ENCODE data around the gene ENPP4. TPM values are rescaled to one million over a fixed set of nuclear protein-coding genes. Genes with fewer than 3 reads are reported as not detected.
"Not testable (repeated sequence)": the region's sequence is repeated elsewhere in the genome, so short reads cannot be mapped to it uniquely, and the experiment has no call there.

ENPP4 gene
- polyA plus RNA-seq, 1 donor from 2014 or later, result 24.0 TPM

DNA sequence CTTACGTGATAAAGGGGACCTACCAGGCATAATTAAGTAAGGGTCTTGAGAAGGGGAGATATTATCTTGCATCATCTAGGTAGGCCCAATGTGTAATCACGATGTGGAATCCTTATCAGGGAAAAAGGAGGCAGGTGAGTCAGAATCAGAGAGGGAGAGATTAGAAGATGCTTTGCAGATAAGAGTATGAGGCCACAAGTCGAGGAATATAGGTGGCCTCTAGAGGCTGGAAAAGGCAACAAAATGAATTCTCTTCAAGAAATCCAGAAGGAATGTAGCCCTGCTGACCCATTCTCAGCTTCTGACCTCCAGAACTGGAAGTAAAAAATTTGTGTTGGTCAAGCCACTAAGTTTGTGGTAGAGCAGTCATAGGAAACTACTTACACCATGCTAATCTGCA lies 11.0 kb upstream of the ENPP4 start:
- Histone ChIP-seq H2AFZ (ENCODE audit: low read depth, low read length) (no peak overlapping the region), H3K4me2 (ENCODE audit: low read length) (no peak overlapping the region), H4K20me1 (ENCODE audit: insufficient read depth) (no peaks in the 10 kb centered on the region), H3K79me2 (replicated peaks; ENCODE audit: insufficient read depth, low read length) (no peaks in the 10 kb centered on the region), H3F3A (ENCODE audit: insufficient read depth, low read length, poor library complexity, severe bottlenecking) (no peaks in the 10 kb centered on the region), H3K9ac (ENCODE audit: low read length) (no peak overlapping the region), H3K4me3 (ENCODE audit: low read length) (no peak overlapping the region), H3K27ac (ENCODE audit: low read length) (no peak overlapping the region), H3K27me3 (ENCODE audit: insufficient read depth, low read depth, low read length) (no peaks in the 10 kb centered on the region), H3K36me3 (ENCODE audit: insufficient read depth, low read length) (no peaks in the 10 kb centered on the region), H3K9me3 (ENCODE audit: low read length) (no peaks in the 10 kb centered on the region), H3K9me2 (ENCODE audit: insufficient read depth, low read length) (no peaks in the 10 kb centered on the region)
- no peak for TF ChIP-seq MXI1 (conservative IDR thresholded peaks at IDR 0.05; ENCODE audit: poor library complexity, severe bottlenecking)
- no peak for TF ChIP-seq EZH2 (IDR thresholded peaks at IDR 0.05; ENCODE audit: borderline replicate concordance, insufficient read depth, low read length, poor library complexity, severe bottlenecking)
- TF ChIP-seq EP300 (conservative IDR thresholded peaks at IDR 0.05; ENCODE audit: poor library complexity, severe bottlenecking), result no peak
- no peak for TF ChIP-seq RAD21 (conservative IDR thresholded peaks at IDR 0.05)
- TF ChIP-seq, protein P1, sequence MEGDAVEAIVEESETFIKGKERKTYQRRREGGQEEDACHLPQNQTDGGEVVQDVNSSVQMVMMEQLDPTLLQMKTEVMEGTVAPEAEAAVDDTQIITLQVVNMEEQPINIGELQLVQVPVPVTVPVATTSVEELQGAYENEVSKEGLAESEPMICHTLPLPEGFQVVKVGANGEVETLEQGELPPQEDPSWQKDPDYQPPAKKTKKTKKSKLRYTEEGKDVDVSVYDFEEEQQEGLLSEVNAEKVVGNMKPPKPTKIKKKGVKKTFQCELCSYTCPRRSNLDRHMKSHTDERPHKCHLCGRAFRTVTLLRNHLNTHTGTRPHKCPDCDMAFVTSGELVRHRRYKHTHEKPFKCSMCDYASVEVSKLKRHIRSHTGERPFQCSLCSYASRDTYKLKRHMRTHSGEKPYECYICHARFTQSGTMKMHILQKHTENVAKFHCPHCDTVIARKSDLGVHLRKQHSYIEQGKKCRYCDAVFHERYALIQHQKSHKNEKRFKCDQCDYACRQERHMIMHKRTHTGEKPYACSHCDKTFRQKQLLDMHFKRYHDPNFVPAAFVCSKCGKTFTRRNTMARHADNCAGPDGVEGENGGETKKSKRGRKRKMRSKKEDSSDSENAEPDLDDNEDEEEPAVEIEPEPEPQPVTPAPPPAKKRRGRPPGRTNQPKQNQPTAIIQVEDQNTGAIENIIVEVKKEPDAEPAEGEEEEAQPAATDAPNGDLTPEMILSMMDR (IDR thresholded peaks at IDR 0.05; ENCODE audit: poor library complexity, severe bottlenecking), result no peak
- no peak for TF ChIP-seq POLR2AphosphoS5 (IDR thresholded peaks at IDR 0.05)
- TF ChIP-seq, protein P2, sequence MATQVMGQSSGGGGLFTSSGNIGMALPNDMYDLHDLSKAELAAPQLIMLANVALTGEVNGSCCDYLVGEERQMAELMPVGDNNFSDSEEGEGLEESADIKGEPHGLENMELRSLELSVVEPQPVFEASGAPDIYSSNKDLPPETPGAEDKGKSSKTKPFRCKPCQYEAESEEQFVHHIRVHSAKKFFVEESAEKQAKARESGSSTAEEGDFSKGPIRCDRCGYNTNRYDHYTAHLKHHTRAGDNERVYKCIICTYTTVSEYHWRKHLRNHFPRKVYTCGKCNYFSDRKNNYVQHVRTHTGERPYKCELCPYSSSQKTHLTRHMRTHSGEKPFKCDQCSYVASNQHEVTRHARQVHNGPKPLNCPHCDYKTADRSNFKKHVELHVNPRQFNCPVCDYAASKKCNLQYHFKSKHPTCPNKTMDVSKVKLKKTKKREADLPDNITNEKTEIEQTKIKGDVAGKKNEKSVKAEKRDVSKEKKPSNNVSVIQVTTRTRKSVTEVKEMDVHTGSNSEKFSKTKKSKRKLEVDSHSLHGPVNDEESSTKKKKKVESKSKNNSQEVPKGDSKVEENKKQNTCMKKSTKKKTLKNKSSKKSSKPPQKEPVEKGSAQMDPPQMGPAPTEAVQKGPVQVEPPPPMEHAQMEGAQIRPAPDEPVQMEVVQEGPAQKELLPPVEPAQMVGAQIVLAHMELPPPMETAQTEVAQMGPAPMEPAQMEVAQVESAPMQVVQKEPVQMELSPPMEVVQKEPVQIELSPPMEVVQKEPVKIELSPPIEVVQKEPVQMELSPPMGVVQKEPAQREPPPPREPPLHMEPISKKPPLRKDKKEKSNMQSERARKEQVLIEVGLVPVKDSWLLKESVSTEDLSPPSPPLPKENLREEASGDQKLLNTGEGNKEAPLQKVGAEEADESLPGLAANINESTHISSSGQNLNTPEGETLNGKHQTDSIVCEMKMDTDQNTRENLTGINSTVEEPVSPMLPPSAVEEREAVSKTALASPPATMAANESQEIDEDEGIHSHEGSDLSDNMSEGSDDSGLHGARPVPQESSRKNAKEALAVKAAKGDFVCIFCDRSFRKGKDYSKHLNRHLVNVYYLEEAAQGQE (IDR thresholded peaks at IDR 0.05; ENCODE audit: borderline replicate concordance), result no peak
- TF ChIP-seq SMC3 (conservative IDR thresholded peaks at IDR 0.05; ENCODE audit: poor library complexity), result no peak
- TF ChIP-seq TAF1 (IDR thresholded peaks at IDR 0.05; ENCODE audit: low read depth), result no peak

DNA sequence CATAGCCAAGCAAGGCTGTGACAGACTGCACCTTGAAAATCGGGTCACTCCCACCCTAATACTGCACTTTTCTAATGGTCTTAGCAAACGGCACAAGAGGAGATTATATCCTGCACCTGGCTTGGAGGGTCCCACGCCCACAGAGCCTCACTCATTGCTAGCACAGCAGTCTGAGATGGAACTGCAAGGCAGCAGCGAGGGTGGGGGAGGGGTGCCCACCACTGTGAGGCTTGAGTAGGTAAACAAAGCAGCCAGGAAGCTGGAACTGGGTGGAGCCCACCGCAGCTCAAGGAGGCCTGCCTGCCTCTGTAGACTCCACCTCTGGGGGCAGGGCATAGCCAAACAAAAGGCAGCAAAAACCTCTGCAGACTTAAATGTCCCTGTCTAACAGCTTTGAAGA lies 10.1 kb upstream of the ENPP4 start:
- not testable (repeated sequence) for H3K79me2 ChIP-seq (replicated peaks; ENCODE audit: insufficient read depth, low read length); H3K27me3 ChIP-seq (ENCODE audit: insufficient read depth, low read depth, low read length); H3F3A ChIP-seq (ENCODE audit: insufficient read depth, low read length, poor library complexity, severe bottlenecking); H3K27ac ChIP-seq (ENCODE audit: low read length); H3K9ac ChIP-seq (ENCODE audit: low read length); H2AFZ ChIP-seq (ENCODE audit: low read depth, low read length); H3K9me2 ChIP-seq (ENCODE audit: insufficient read depth, low read length); H4K20me1 ChIP-seq (ENCODE audit: insufficient read depth); H3K4me2 ChIP-seq (ENCODE audit: low read length); H3K36me3 ChIP-seq (ENCODE audit: insufficient read depth, low read length); H3K9me3 ChIP-seq (ENCODE audit: low read length); H3K4me3 ChIP-seq (ENCODE audit: low read length)

DNA sequence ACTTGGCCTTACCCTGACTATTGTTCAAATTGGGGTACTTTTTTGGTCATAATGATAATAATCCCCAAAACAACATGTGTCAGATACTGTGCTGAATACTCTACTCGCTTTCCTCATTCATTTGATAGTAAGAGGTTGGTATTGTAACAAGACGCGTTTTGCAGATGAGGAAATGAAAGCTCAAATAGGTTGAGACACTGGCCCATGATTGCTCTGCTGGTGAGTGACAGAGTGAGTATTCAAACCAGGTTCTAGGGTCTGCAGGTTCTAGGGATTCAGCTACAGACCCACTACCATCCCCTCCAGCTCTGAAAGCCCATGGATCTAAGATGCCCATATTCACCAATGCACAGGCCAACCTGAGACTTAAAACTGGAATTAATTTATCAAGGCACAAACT lies 1.3 kb upstream of the ENPP4 start:
- no peaks in the 10 kb centered on the region for H3F3A ChIP-seq (ENCODE audit: insufficient read depth, low read length, poor library complexity, severe bottlenecking)
- H3K79me2 ChIP-seq (replicated peaks; ENCODE audit: insufficient read depth, low read length), result no peaks in the 10 kb centered on the region
- no peak overlapping the region for H3K4me2 ChIP-seq (ENCODE audit: low read length)
- H3K9me3 ChIP-seq (ENCODE audit: low read length), result no peaks in the 10 kb centered on the region
- H3K27me3 ChIP-seq (ENCODE audit: insufficient read depth, low read depth, low read length), result no peaks in the 10 kb centered on the region
- H3K9me2 ChIP-seq (ENCODE audit: insufficient read depth, low read length), result no peaks in the 10 kb centered on the region
- no peak overlapping the region for H2AFZ ChIP-seq (ENCODE audit: low read depth, low read length)
- H4K20me1 ChIP-seq (ENCODE audit: insufficient read depth), result no peaks in the 10 kb centered on the region
- H3K36me3 ChIP-seq (ENCODE audit: insufficient read depth, low read length), result no peaks in the 10 kb centered on the region
- H3K27ac ChIP-seq (ENCODE audit: low read length), result no peak overlapping the region
- TF ChIP-seq MXI1 (conservative IDR thresholded peaks at IDR 0.05; ENCODE audit: poor library complexity, severe bottlenecking) (no peak), SMC3 (conservative IDR thresholded peaks at IDR 0.05; ENCODE audit: poor library complexity) (no peak), RAD21 (conservative IDR thresholded peaks at IDR 0.05) (no peak), EP300 (conservative IDR thresholded peaks at IDR 0.05; ENCODE audit: poor library complexity, severe bottlenecking) (no peak), POLR2AphosphoS5 (IDR thresholded peaks at IDR 0.05) (no peak), TAF1 (IDR thresholded peaks at IDR 0.05; ENCODE audit: low read depth) (no peak), EZH2 (IDR thresholded peaks at IDR 0.05; ENCODE audit: borderline replicate concordance, insufficient read depth, low read length, poor library complexity, severe bottlenecking) (no peak)
- TF ChIP-seq, protein P1 (IDR thresholded peaks at IDR 0.05; ENCODE audit: poor library complexity, severe bottlenecking), result no peak
- TF ChIP-seq, protein P2 (IDR thresholded peaks at IDR 0.05; ENCODE audit: borderline replicate concordance), result no peak
- no peak overlapping the region for H3K4me3 ChIP-seq (ENCODE audit: low read length)
- no peak overlapping the region for H3K9ac ChIP-seq (ENCODE audit: low read length)

Measured in neural cell (in vitro differentiated cells).